ENCODE results near the gene FOXP1.

FOXP1 gene

GRCh38 chr3:71010726-71011455 is 572.6 kb downstream of the FOXP1 start:
- DNase-seq: peak; percentile 79

GRCh38 chr3:71008350-71008935 is 575.1 kb downstream of the FOXP1 start:
- no peak for DNase-seq

GRCh38 chr3:71006810-71007785 is 576.4 kb downstream of the FOXP1 start:
- DNase-seq: no peak

- no peak for DNase-seq
These were observed 577.7 kb downstream of the FOXP1 start for GRCh38 chr3:71005702-71006321.

- no peak for DNase-seq
These were observed 580.0 kb downstream of the FOXP1 start for GRCh38 chr3:71003511-71003910.

- DNase-seq: no peak
These were observed 581.2 kb downstream of the FOXP1 start for GRCh38 chr3:71002298-71002697.

- no peak for DNase-seq
These were observed 582.2 kb downstream of the FOXP1 start for GRCh38 chr3:71001303-71001830.

- no peak for DNase-seq
These were observed 583.0 kb downstream of the FOXP1 start for GRCh38 chr3:71000483-71000882.

GRCh38 chr3:70999730-71000129 is 583.8 kb downstream of the FOXP1 start:
- no peak for DNase-seq

- no peak for DNase-seq
These were observed 587.4 kb downstream of the FOXP1 start for GRCh38 chr3:70996082-70996481.

GRCh38 chr3:70994644-70995043 is 588.9 kb downstream of the FOXP1 start:
- DNase-seq: no peak

GRCh38 chr3:70992562-70993204 is 590.8 kb downstream of the FOXP1 start:
- no peak for DNase-seq

- DNase-seq: no peak
These were observed 591.4 kb downstream of the FOXP1 start for GRCh38 chr3:70992131-70992530.

- DNase-seq: no peak
These were observed 592.8 kb downstream of the FOXP1 start for GRCh38 chr3:70990723-70991122.

- no peak for DNase-seq
These were observed 593.3 kb downstream of the FOXP1 start for GRCh38 chr3:70990185-70990584.

GRCh38 chr3:70989174-70989573 is 594.4 kb downstream of the FOXP1 start:
- no peak for DNase-seq

- DNase-seq: no peak
These were observed 595.4 kb downstream of the FOXP1 start for GRCh38 chr3:70988111-70988510.

GRCh38 chr3:70985572-70985971 is 598.0 kb downstream of the FOXP1 start:
- no peak for DNase-seq

- no peak for DNase-seq
These were observed 598.6 kb downstream of the FOXP1 start for GRCh38 chr3:70984776-70985482.

GRCh38 chr3:70982700-70983140 is 600.8 kb downstream of the FOXP1 start:
- DNase-seq: peak; percentile 33

GRCh38 chr3:70982284-70982683 is 601.2 kb downstream of the FOXP1 start:
- DNase-seq: no peak
